ENCODE results near the gene PTGER1.
A peak's percentile ranks its signal among the peaks of the same experiment; 100 is the strongest.
"Not testable (repeated sequence)": the region's sequence is repeated elsewhere in the genome, so short reads cannot be mapped to it uniquely, and the experiment has no call there.

The PTGER1 gene, protein sequence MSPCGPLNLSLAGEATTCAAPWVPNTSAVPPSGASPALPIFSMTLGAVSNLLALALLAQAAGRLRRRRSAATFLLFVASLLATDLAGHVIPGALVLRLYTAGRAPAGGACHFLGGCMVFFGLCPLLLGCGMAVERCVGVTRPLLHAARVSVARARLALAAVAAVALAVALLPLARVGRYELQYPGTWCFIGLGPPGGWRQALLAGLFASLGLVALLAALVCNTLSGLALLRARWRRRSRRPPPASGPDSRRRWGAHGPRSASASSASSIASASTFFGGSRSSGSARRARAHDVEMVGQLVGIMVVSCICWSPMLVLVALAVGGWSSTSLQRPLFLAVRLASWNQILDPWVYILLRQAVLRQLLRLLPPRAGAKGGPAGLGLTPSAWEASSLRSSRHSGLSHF

DNA sequence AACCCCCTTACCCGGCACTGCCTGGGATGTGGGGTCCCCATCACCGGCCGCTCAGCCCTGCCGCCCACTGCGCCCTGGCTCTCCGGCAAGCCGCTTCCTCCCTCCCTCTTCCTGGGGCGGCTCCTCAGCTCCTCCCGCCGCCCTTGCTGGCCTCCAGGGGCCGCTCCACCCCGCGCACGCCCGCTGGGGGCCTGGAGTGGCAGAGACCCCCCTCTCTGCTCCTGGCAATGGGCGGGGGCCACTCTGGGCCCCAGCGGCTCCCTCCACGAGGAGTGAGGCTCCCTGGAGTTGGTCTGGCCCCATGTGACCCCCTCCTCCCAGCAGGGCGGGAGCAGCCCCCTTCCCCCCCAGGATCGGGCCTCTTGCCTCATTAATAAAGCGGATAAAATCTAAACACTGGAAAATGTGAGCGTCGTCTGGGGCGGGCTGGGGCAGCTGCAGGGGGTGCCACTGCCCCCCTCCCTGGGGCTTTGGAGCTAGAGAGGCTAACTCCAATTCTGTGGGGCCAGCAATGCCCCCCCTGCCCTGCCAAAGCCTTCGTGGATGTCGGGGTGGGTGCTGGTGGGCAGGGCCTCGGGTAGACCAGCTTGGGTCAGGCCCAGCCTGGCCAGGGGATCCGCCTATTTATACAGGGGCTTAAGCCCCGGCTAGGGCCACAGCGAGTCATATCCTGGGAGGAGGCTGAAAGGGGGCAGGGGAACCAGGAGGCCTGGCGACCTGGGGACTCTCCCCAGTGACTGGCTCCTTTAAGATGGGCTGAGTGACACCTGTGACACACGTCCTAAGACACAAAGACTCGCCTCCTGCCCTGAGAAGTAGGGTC lies at the start of gene PTGER1:
Gene PTGER1, minus strand, starts transcription at position 104 of the 823 bp plus-strand sequence. CDS start 1,034 bp downstream, outside the sequence.
- DNase-seq (peak; percentile 62), ATAC-seq (peak; percentile 71)

DNA sequence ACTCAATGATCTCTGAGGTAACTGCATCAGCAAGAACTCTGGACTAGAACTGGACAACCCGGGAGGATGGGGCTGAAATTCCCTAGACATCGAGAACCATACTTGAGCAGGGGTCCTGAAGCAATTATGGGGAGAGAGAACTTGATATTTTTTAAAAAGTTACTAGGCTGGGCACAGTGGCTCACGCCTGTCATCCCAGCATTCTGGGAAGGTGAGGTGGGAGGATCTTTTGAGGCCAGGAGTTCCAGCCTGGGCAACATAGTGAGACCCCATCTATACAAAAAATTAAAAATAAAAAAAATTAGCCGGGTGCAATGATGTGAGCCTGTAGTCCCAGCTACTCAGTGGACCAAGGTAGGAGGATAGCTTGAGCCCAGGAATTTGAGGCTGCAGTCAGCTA lies 45.4 kb upstream of the PTGER1 start:
- DNase-seq, result no peak
- ATAC-seq, result no peak

DNA sequence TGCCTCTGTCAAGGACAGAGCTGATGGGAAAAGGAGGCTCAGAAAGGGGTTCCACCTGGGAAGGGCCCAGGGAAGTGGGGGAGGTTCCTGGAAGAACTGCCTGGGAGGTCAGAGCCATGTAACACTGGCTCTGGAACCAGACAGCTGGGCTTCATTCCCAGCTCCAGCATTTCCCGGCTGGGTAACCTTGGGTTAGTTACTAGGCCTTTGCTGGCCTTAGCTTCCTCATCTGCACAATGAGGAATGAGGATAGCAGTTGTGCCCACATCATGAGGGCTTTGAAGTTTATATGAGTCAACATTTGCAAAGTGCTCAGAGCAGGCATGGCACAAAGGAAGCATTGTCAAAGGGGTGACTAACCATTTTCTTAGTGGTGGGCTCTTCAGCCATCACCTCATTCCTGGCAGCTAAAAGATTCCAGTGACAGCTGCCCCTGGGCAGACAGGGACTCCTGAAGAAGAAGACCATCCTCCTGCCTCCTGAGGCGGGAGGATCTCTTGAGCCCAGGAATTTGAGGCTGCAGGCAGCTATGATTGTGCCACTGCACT lies 44.8 kb upstream of the PTGER1 start:
- no peak for DNase-seq
- peak; percentile 11 for ATAC-seq

DNA sequence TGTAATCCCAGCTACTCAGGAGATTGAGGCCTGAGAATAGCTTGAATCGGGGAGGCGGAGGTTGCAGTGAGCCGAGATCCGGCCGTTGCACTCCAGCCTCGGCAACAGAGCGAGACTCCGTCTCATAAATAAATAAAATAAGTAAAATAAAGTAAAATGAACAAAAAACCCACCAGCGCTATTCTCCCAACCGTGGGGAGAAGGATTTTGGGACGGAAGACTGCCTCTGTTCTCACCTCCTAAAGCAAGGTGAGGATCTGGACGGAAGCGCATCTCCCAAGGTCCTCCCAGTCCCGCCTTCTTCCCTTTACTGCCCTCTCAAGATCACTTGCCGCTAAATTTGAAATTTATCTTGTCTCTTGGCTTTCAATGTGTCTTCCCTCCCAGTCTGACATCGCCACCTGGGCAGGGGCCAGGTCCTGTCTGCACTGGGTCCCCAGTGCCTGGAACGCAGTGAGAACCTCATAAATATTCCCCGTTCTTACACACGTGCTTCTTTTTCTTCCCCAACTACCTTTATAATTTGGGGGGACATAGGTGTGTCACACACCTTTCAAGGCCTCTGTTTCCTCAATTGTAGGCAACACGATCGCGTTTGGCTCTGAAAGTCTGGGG lies 44.2 kb upstream of the PTGER1 start:
- DNase-seq (no peak), ATAC-seq (no peak)

DNA sequence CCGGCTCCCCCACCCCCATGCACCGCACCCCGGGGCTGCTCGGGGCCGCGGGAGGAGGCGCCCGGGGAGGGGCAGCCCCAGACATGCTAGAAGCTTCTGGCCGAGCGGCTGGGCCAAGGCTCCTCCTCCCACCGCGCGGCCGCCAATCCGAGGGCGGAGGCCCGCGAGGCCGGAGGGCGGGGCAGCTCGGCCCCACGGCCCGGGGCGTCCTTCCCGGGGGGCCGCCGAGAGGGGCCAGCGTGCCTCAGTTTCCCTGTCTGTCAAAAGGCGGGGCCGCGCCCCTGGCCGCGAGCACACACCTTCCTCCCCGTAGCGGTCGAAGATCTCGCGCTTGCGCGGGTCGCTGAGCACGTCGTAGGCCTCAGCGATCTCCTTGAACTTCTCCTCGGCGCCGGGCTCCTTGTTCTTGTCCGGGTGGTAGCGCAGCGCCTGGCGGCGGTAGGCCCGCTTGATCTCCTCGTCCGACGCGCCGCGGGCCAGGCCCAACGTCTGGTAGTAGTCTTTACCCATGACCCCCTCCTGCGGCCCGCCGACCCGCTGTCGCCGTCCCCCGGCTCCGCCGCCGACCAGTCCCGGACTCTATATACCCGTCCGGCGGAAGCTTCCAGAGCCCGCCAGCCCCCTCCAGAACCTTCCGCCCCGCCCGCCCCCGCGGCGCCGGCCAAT lies 42.8 kb upstream of the PTGER1 start, which contains the start of gene DNAJB1:
Gene DNAJB1, minus strand, starts transcription at position 558 of the 666 bp plus-strand sequence. Its CDS starts 48 bp downstream, at position 510.
- peak; percentile 64 for ATAC-seq

DNA sequence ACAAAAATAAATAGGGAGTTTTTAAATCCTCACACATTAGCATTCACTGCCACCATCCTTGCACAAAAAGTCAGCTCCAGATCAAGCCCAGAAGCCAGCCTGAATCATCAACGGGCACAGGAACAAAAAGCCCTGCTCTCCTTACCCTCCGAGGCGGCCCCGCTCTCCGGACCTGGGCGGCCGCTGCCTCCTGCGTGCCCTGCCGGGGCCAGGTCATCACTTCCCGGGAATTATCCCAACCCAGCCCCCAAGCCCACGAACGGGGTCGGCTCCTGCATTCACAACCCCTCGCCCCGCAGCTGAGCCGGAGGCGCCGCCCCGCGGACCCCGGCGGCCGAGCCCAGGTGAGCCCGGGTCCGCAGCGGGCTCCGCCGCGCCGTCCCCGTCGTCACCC lies 42.3 kb upstream of the PTGER1 start:
- DNase-seq (no peak), ATAC-seq (no peak)

More for the DNA sequence above, 42.8 kb upstream of the PTGER1 start, which contains the start of gene DNAJB1:
- peak; percentile 78 for DNase-seq

DNA sequence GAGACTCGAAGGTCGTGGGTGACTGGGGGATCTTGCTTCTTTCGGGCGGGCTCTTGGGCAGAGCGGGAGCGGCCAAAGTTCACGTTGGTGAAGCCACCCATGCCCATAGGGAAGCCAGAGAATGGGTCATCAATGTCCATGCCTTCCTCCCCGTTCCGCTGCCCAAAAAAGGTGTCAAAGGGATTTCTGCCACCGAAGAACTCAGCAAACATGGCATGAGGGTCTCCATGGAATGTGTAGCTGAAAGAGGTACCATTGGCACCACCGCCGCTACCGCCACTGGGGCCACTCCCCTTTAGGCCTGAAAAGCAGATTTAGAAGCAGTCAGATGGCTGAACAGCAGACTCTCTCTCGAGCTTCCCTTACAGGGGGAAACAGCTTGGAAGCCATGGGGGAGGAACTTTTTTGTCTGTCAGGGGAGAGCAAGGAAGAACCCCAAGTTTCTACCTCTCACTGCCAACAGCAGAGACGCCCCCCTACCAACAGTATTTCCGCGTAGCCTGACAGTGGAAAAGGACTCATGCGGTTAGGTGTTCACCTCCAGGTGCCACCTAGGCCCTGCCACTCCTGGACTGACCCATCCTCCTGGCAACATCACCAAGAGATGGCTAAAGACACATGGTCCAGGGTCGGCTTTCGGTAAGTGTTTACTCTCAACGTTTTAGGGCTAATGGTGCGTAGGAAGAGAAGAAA lies 41.7 kb upstream of the PTGER1 start:
- no peak for DNase-seq
- ATAC-seq, result no peak

DNA sequence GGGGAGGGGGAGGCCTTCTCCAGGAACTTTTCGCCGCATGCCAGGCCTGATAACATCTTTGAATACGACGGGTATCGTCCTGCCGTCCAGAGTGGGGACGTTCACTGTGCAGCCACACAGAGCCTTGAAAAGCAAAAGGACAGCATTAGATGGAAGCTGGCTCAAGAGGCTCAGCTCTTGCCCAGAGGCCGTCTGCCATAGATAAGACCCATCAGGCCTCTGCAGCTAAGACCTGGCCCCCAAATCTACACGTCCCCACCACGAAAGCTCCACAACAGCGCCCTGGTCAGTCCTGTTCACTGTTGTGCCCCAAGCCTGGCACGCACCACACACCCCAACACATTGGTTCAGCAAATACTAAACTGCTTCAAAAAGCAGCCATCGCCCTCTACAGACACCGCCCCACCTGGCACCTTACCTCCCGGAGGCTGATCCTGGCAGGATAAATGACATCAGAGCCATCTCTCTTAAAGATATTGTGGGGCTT lies 40.9 kb upstream of the PTGER1 start:
- no peak for DNase-seq
- no peak for ATAC-seq

DNA sequence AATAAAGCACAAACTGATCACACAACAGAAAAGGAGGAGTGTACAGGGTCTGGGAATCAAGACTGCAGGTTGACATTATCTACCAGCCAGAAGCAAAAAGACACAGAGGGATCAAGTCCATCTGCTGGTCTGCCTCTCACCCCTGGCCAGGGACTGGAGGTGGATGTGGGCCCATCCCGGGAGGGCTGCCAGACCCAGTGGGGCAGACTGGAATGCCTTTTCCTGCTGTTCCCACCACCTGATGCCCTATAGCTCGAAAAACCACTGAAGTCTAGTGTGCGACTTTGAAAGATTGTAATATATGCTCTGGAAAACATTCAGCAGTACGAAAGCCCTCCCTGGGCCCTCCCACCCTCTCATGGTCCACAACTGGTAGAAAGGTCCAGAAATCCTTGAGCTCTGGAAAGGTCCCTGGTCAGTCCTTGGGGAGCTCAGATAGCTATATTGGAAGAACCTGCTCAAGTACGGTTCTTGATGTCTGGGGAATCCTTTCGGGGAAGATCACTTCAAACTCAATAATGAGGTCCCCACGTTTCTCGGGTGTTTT lies 40.4 kb upstream of the PTGER1 start:
- no peak for DNase-seq
- no peak for ATAC-seq

DNA sequence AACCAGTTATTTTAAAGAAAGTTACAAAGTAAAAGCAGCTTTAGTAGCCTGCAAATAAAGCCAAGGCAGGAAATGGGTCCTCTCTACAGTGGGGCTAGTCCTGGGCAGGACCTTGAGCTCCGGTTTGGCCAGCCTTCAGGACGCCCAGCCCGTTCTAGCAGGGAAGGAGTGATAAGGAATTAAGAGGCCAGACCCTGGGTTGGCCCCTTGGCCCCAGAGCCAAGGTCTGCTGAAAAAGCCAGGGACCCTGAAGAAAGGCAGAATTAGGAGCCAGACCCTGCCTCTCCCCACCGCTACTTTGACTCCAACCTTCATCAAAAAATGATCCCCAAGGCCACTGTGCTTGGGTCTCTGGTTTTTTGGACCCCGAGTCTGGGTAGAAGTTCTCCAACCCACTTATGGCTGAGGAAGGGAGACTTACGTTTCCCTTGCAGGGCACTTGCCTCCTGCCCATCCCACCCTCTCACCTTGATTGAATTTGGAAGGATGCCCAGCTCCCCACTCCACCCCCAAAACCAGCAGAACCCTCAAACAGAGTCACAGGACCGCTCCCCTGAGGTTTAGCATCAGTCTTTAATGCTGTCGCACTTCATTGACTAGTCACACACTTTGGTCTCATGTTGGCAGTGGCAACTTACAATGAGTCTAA lies 39.2 kb upstream of the PTGER1 start:
- ATAC-seq, result no peak
- DNase-seq, result no peak

DNA sequence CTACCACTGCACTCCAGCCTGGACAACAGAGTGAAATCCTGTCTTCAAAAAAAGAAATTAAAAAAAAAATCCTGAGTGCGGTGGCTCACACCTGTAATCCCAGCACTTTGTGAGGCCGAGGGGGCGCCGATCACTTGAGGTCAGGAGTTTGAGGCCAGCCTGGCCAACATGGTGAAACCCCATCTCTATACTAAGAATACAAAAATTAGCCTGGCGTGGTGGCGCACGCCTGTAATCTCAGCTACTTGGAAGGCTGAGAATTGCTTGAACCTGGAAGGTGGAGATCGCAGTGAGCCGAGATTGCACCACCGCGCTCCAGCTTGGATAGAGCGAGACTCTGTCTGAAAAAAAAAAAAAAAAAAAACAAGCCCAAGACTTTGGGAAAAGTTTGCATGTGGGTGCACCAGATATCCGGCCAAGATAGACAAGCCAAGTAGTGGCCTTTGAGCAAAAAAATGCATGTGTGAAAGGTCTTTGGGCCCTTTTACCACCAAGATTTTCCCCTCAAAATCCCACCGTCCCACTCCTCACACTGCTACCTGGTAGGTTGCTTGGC lies 37.3 kb upstream of the PTGER1 start:
- DNase-seq, result no peak
- ATAC-seq, result no peak

DNA sequence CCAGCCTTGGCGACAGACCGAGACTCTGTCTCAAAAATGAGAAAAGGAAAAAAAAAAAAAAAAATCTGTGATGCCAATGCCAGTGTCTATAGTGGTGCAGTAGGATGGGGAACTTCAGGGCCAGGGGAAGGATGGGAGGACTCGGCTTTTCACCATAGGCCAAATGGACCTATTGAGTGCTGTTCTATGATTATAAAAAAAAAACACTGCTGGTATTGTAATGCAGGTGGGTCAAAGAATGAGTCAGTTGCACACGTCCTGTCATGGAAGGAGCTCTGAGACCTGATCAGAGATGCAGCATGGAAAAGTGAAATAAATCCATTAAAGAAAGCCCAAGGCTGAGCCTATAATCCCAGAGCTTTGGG lies 36.1 kb upstream of the PTGER1 start:
- no peak for ATAC-seq
- DNase-seq, result no peak

DNA sequence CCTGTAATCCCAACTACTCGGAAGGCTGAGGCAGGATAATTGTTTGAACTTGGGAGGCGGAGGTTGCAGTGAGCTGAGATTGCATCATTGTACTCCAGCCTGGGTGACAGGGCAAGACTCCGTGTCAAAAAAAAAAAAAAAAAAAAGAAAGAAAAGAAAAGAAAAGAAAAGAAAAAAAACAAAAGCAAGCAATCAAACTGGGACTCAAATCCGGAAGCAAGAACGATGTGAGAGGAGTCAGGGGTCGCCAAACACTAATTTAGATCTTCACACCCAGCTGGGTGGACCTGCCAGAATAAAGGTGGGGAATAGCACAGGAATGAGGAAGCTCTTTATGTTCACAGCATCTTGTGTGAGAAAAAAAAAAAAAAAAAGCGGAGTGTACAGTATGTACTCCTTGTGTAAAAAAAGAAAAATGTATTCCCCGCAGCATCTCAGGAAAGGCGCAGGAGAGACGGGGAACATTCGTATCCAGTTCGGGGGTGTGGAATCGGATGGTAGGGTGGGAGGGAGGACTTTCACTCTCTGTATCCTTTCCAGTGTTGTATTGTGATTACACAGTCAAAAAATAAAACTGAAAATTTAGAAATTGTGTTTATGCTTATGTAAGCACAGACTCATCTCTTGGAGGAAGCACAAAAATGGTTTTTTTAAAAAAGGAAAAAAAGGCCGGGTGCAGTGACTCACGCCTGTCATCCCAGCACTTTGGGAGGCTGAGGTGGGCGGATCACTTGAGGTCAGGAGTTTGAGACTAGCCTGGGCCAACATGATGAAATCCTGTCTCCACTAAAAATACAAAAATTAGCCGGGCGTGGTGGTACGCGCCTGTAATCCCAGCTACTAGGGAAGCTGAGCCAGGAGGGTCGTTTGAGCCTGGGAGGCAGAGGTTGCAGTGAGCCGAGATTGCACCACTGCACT lies 35.4 kb upstream of the PTGER1 start:
- no peak for ATAC-seq

DNA sequence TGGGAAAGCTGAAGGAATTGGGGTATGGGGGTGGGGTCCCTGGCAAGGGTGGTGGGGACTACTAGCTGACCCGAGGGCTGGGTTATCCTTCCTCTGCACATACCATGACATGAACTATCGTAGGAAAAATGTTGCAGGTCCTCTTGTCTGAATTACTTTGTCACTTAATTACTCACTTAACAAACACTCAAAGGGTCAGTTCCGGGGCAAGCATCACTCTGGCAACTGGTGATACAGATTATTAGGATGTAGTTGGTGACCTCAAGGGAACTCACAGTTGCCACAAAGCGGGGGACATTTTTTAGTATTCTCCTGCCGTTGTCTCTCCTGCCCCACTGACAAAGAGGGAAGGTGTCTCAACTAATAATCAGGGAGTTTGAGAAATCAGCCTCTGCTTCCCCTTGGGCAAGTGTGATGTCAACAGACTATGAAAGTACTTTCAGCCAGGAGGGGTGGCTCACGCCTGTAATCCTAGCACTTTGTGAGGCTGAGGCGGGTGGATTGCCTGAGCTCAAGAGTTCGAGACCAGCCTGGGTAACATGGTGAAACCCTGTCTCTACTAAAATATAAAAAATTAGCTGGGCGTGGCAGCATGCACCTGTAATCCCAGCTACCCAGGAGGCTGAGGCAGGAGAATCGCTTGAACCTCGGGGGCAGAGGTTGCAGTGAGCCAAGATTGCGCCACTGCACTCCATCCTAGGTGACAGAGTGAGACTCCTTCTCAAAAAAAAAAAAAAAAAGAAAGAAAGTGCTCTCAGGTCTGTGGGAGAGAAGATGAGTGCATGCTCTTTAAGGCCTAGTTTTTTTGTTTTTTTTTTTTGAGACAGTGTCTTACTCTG lies 32.8 kb upstream of the PTGER1 start:
- no peak for ATAC-seq
- no peak for DNase-seq

More for the DNA sequence above, 35.4 kb upstream of the PTGER1 start:
- no peak for DNase-seq

DNA sequence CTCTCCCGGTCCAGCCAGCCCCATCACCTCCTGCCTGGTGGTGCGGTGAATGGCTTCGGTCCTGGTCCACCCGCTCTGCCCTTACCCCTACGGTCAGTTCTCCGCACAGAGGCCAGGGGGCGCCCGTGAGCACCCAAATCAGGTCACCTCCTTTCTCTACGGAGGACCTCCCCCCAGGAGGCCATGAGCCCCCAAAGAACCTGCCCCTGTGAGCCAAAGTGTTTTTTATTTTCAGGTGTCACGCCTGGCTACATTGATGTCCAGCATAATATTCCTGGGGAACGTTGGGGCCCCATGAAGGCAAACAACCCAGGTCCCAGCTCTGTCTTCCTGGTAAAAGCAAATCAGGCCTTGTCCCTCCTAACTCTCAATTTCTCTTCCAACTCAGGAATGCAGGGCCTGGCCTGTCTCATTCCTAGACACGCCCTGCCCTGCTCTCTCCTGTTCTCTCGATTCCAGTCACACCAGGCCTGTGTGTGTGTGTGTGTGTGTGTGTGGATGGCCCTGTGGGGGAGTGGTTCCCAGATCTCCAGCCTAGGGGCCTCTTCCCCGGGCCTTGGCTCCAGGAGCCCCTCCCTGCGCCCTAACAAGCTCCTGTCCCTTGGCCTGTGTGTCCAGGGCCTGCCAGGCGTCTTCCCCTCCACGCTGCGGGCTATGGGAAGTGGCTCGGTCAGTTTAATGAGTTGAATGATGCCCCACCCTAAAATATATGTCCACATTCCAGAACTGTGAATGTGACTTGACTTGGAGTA lies 30.5 kb upstream of the PTGER1 start:
- DNase-seq (peak; percentile 85), ATAC-seq (peak; percentile 77)

DNA sequence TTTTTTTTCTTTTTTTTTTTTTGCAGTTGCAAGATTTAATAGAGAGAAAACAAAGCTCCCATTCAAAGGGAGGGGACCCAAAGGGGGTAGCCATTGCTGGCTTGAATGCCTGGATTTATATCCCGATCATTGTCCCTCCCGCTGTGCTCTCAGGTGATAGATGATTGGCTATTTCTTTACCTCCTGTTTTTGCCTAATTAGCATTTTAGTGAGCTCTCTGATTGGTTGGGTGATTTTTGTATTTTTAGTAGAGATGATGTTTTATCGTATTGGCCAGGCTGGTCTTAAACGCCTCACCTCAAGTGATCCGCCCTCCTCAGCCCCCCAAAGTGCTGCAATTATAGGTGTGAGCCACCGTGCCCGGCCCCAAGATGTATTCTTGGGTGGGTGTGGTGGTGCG lies 29.4 kb upstream of the PTGER1 start:
- not testable (repeated sequence) for ATAC-seq

DNA sequence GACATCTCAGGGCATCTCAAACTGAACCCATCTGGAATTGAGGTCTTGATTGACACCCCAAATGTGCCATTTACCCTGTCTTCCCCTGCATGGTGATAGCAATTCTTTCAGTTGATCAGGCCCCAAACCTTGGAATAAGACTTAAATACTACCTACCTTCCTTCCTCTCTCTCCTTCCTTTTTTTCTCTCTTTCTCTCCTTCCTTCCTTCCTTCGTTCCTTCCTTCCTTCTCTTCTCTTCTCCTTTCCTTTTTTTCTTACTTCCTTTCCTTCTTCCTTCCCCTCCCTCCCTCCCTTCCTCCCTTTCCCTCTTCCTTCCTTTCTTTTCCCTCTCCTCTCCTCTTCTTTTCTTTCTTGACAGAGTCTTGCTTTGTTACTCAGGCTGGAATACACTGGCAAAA lies 28.1 kb upstream of the PTGER1 start:
- DNase-seq (no peak), ATAC-seq (no peak)

More for the DNA sequence above, 29.4 kb upstream of the PTGER1 start:
- DNase-seq, result not testable (repeated sequence)
